ENCODE results near the gene GRK4. TPM values are rescaled to one million over a fixed set of nuclear protein-coding genes. Genes with fewer than 3 reads are reported as not detected.

GRK4 gene
- total RNA-seq, 3 donors from 2014 or later (not counting 1 experiment from before 2014, with no cell fraction given), result 2.0 to 6.4 (median 5.1) TPM

GRCh38 chr4:3035674-3036073, 72.3 kb downstream of the GRK4 start:
- H3K27me3 Mint-ChIP-seq (ENCODE audit: low read depth in 2 of 2), result peaks cover 0 to 3% of the 10 kb centered on the region in 2 donors
- no peaks in the 10 kb centered on the region for H3K36me3 ChIP-seq (ENCODE audit: control insufficient read depth, insufficient read depth, low read length)
- intact Hi-C loops (cut with micrococcal nuclease), result loop anchor here (5.0 kb wide), 1 partner anchor 273 kb away; no protein-coding TSS in a partner anchor
- no peaks in the 10 kb centered on the region for H3K9me3 Mint-ChIP-seq
- no peaks in the 10 kb centered on the region for H3K27me3 ChIP-seq (ENCODE audit: control insufficient read depth, insufficient read depth, low read length)
- WGBS (ENCODE audit: insufficient coverage), result 86% methylated on average over 6 of the region's 6 CpGs
- no peaks in the 10 kb centered on the region for H3K9me3 ChIP-seq (ENCODE audit: control insufficient read depth, insufficient read depth, low read length)
- DNase-seq (no peak), ATAC-seq (no peak)
- H3K27ac ChIP-seq (ENCODE audit: low read length), result no peak overlapping the region
- peaks cover 31% of the 10 kb centered on the region for H3K4me1 ChIP-seq (ENCODE audit: control insufficient read depth, insufficient read depth, low read length)
- H3K36me3 Mint-ChIP-seq, result no peaks in the 10 kb centered on the region
- H3K4me1 Mint-ChIP-seq, result peaks cover 31 to 34% of the 10 kb centered on the region in 2 donors
- no peak overlapping the region for H3K27ac Mint-ChIP-seq
- H3K4me3 ChIP-seq (ENCODE audit: low read length), result no peak overlapping the region
- no peak overlapping the region for H3K4me3 Mint-ChIP-seq
- no peak for TF ChIP-seq CTCF (IDR thresholded peaks at IDR 0.05)

GRCh38 chr4:3036131-3036952, 73.0 kb downstream of the GRK4 start:
- WGBS (ENCODE audit: insufficient coverage), result 89% methylated on average over 21 of the region's 21 CpGs
- Histone ChIP-seq H3K4me3 (ENCODE audit: low read length) (no peak overlapping the region), H3K9me3 (ENCODE audit: control insufficient read depth, insufficient read depth, low read length) (no peaks in the 10 kb centered on the region), H3K27me3 (ENCODE audit: control insufficient read depth, insufficient read depth, low read length) (no peaks in the 10 kb centered on the region), H3K27ac (ENCODE audit: low read length) (no peak overlapping the region), H3K4me1 (ENCODE audit: control insufficient read depth, insufficient read depth, low read length) (peaks cover 37% of the 10 kb centered on the region), H3K36me3 (ENCODE audit: control insufficient read depth, insufficient read depth, low read length) (no peaks in the 10 kb centered on the region)
- ATAC-seq (no peak), DNase-seq (no peak)
- Mint-ChIP-seq H3K4me3 (no peak overlapping the region), H3K36me3 (no peaks in the 10 kb centered on the region), H3K4me1 (peaks cover 37 to 38% of the 10 kb centered on the region in 2 donors), H3K27me3 (ENCODE audit: low read depth in 2 of 2) (peaks cover 0 to 3% of the 10 kb centered on the region in 2 donors), H3K27ac (peak overlapping the region in 1 of 2 donors; percentile 74), H3K9me3 (no peaks in the 10 kb centered on the region)
- no peak for TF ChIP-seq CTCF (IDR thresholded peaks at IDR 0.05)
- intact Hi-C loops (cut with micrococcal nuclease), result loop anchor here (5.0 kb wide), 1 partner anchor 274 kb away; no protein-coding TSS in a partner anchor

DNA sequence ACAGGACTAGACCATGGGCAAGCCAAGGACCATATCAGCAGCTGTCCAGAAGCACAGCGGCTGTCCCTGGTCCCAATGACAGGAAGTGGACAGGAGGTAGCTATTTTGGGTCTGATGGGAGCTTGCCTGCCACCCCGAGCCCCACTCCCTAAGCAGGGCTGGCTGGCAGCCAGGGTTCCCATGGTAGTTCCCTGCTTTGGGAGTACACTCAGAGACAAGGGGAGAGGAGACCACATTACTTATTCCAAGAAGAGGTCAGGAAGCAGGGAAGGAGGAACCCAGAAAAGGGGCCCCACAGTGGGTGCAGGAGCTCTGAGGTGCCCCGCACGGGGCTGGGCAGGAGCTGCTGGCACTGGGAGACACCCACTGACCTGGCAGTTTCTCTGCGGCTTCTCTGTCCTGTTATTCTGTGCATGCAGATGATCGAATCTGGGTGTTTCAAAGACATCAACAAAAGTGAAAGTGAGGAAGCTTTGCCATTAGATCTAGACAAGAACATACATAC, 74.6 kb downstream of the GRK4 start:
- H3K36me3 Mint-ChIP-seq, result no peaks in the 10 kb centered on the region
- DNase-seq (peak in 1 of 2 donors; percentile 36), ATAC-seq (peak in 2 of 3 donors; percentile 3 to 23)
- peak overlapping the region; percentile 72 to 74 for H3K27ac Mint-ChIP-seq
- no peaks in the 10 kb centered on the region for H3K9me3 ChIP-seq (ENCODE audit: control insufficient read depth, insufficient read depth, low read length)
- peak overlapping the region; percentile 11 for H3K27ac ChIP-seq (ENCODE audit: low read length)
- TF ChIP-seq CTCF (IDR thresholded peaks at IDR 0.05), result no peak
- intact Hi-C loops (cut with micrococcal nuclease), result loop anchor here (1.0 to 5.0 kb wide), 2 partner anchors 60 to 276 kb away; no protein-coding TSS in a partner anchor
- peaks cover 51 to 52% of the 10 kb centered on the region in 2 donors for H3K4me1 Mint-ChIP-seq
- no peaks in the 10 kb centered on the region for H3K27me3 ChIP-seq (ENCODE audit: control insufficient read depth, insufficient read depth, low read length)
- H3K9me3 Mint-ChIP-seq, result no peaks in the 10 kb centered on the region
- no peaks in the 10 kb centered on the region for H3K36me3 ChIP-seq (ENCODE audit: control insufficient read depth, insufficient read depth, low read length)
- H3K4me3 ChIP-seq (ENCODE audit: low read length), result no peak overlapping the region
- H3K4me1 ChIP-seq (ENCODE audit: control insufficient read depth, insufficient read depth, low read length), result peaks cover 54% of the 10 kb centered on the region
- WGBS (ENCODE audit: insufficient coverage), result 5% methylated on average over 6 of the region's 6 CpGs
- H3K27me3 Mint-ChIP-seq (ENCODE audit: low read depth in 2 of 2), result peaks cover 0 to 3% of the 10 kb centered on the region in 2 donors
- H3K4me3 Mint-ChIP-seq, result peak overlapping the region; percentile 86
